HUES48 (cell line): ENCODE data around the gene WHRN.

Experiments used
- H3K27ac ChIP-seq: one replicate; pipeline ENCODE4 v1.7.0; 2013; ENCODE audit warnings: low read depth, low read length, inconsistent platforms
- H3K27me3 ChIP-seq: 2 replicates; pipeline ENCODE4 v1.6.1; 2013; ENCODE audit warnings: mild to moderate bottlenecking, low read length; ENCODE audit not compliant: control insufficient read depth, insufficient read depth
- H3K36me3 ChIP-seq: 2 replicates; pipeline ENCODE4 v1.6.1; 2013; ENCODE audit warnings: low read length; ENCODE audit not compliant: control insufficient read depth, insufficient read depth
- H3K4me1 ChIP-seq: 2 replicates; pipeline ENCODE4 v1.6.1; 2013; ENCODE audit warnings: mild to moderate bottlenecking, low read length; ENCODE audit not compliant: control insufficient read depth, insufficient read depth
- H3K4me3 ChIP-seq: 2 replicates; pipeline ENCODE4 v1.5.1; 2013; ENCODE audit warnings: mild to moderate bottlenecking, low read depth, low read length
- H3K9ac ChIP-seq: 2 replicates; pipeline ENCODE4 v1.6.1; 2013; ENCODE audit warnings: mild to moderate bottlenecking, low read depth, low read length, moderate library complexity
- H3K9me3 ChIP-seq: 2 replicates; pipeline ENCODE4 v1.6.1; 2013; ENCODE audit warnings: low read length; ENCODE audit not compliant: control insufficient read depth, insufficient read depth

WHRN gene

DNA sequence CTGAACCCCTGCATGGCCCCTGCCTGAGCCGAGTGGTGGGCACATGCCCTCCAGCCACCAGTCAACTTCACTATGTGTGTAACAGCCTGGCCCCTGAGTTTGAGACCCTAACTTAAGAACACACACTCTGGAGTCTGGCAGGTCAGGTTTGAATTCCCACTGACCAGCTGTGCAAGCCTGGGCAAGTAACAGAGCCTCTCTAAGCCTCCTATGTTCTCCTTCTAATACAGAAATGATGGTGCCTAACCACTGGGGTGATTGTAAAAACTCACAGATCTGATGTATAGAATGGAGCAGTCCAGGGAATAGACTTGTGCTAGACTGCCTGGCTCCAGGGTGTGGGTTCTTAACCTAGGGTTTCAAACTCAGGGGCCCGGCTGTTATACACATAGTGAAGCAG is 100.7 kb downstream of the WHRN start:
- H3K27me3 ChIP-seq, result no peaks in the 10 kb centered on the region
- H3K4me1 ChIP-seq, result peaks cover 10% of the 10 kb centered on the region
- no peaks in the 10 kb centered on the region for H3K36me3 ChIP-seq
- H3K9me3 ChIP-seq, result no peaks in the 10 kb centered on the region
- no peak overlapping the region for H3K27ac ChIP-seq
- H3K4me3 ChIP-seq, result no peak overlapping the region
- no peak overlapping the region for H3K9ac ChIP-seq

DNA sequence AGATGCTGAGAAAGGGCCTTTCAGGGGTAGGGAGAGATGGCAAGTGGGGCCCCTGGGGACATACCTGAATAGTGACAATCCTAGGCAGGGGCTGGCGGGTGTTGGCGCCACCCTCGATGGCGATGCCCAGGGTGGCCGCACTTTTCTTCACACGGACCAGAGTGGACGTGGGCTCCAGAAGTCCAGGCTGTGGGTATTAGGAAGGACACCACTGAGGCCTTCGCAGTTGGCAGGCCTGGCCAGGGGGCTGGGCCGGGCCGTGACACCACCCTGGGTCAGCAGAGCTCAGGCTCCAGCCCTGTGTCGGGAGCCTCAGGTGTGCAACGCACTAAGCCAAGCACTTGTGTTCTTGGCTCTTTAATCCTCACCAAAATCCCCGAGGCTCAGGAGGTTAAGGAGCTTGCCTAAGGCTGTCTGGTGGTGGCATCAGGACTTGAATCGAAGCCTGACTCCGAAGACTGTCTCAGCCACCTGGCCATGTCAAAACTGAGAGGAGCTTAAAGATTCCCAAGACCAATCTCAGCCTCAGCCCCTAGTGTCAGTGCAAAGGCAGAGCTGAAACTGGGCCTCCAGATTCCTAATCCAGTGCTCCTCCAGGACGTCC is 102.0 kb downstream of the WHRN start:
- H3K9ac ChIP-seq, result no peak overlapping the region
- no peaks in the 10 kb centered on the region for H3K9me3 ChIP-seq
- no peaks in the 10 kb centered on the region for H3K36me3 ChIP-seq
- H3K27me3 ChIP-seq, result no peaks in the 10 kb centered on the region
- no peaks in the 10 kb centered on the region; the same call in 1 of the 2 replicates for H3K4me1 ChIP-seq
- no peak overlapping the region for H3K4me3 ChIP-seq
- no peak overlapping the region for H3K27ac ChIP-seq

DNA sequence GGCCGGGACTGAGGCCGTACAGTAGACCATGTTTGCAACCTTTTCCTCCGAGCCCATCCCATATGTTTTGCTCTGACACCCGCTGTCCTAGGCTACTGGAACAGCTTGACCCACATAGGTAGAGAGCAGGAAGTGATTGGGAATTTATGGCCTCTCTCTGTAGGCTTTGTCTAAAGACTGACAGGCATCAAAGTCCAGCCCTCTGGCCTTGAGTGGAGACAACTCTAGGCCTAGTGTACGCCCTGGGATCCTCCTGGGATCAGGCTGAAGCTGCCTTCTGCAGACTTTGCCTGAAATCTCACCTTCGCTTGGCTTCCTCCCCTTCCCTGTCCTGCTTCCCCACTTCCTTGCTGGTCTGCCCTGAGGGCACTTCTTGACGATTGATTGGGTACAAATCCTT is 103.9 kb downstream of the WHRN start:
- no peak overlapping the region for H3K27ac ChIP-seq
- H3K36me3 ChIP-seq, result no peaks in the 10 kb centered on the region
- H3K9ac ChIP-seq, result no peak overlapping the region
- no peak overlapping the region for H3K4me3 ChIP-seq
- no peaks in the 10 kb centered on the region for H3K27me3 ChIP-seq
- H3K9me3 ChIP-seq, result no peaks in the 10 kb centered on the region
- H3K4me1 ChIP-seq, result peaks cover 8% of the 10 kb centered on the region

DNA sequence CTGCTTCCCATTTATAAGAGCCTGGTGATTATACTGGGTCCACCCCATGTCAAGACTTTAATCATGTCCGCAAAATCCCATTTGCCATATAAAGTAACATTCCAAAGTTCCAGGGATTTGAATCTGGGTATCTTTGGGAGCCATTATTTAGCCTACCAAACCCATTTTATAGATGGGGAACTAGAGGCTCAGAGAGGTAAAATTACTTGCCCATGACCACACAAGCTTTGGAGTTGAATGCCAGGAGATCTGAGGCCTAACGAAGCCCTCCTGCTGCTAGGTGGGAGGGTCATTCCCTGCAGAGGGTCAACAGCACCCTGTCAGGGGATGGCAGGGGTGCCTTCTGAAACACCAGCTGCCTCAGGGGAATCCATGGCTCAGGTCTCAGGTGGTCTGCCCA is 104.5 kb downstream of the WHRN start:
- H3K4me3 ChIP-seq, result no peak overlapping the region
- no peaks in the 10 kb centered on the region for H3K9me3 ChIP-seq
- no peaks in the 10 kb centered on the region for H3K27me3 ChIP-seq
- peaks cover 8% of the 10 kb centered on the region for H3K4me1 ChIP-seq
- H3K36me3 ChIP-seq, result no peaks in the 10 kb centered on the region
- H3K27ac ChIP-seq, result no peak overlapping the region
- no peak overlapping the region for H3K9ac ChIP-seq

DNA sequence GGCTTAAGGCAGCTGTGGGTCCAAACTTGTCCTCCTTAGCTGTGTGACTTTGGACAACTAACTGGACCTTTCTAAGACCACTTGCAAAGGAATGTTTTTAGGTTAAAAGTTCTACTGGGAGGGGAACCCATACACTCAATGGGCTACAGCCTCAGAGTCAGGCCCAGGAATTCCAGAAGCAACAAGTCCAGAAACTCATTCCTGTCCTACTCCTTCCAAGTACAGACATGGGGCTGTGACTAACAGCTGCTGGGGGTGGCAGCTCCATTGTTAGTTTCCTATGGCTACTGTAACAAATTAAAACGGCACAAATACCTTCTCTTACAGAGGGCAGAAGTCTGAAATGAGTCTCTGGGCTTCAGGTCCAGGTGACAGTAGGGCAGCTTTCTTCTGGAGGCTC is 105.1 kb downstream of the WHRN start:
- peaks cover 8% of the 10 kb centered on the region for H3K4me1 ChIP-seq

DNA sequence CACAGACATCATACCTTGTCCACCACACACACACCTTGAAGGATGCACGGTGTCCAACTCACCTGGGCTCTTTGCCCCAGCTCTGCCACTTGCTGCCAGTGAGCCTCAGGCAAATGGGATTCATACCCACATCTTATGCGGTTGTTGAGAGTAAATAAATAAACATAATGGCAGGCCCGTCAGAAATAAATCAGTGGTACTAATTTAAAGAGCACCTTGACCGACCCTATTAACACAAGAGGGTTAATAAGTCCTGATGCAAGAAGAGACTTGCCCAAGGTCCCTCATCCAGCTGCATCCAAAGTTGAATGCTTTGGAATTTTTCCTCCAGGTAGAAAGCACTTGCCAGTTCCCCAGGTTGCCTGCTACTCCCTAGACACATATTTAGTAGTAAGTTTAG is 105.9 kb downstream of the WHRN start:
- H3K36me3 ChIP-seq, result no peaks in the 10 kb centered on the region
- no peak overlapping the region for H3K4me3 ChIP-seq
- no peaks in the 10 kb centered on the region for H3K9me3 ChIP-seq
- no peak overlapping the region for H3K9ac ChIP-seq
- H3K4me1 ChIP-seq, result peaks cover 13% of the 10 kb centered on the region
- H3K27me3 ChIP-seq, result no peaks in the 10 kb centered on the region
- H3K27ac ChIP-seq, result no peak overlapping the region

More for the DNA sequence above, 105.1 kb downstream of the WHRN start:
- H3K4me3 ChIP-seq, result no peak overlapping the region
- H3K27me3 ChIP-seq, result no peaks in the 10 kb centered on the region
- no peaks in the 10 kb centered on the region for H3K9me3 ChIP-seq
- H3K36me3 ChIP-seq, result no peaks in the 10 kb centered on the region
- no peak overlapping the region for H3K9ac ChIP-seq
- no peak overlapping the region for H3K27ac ChIP-seq

DNA sequence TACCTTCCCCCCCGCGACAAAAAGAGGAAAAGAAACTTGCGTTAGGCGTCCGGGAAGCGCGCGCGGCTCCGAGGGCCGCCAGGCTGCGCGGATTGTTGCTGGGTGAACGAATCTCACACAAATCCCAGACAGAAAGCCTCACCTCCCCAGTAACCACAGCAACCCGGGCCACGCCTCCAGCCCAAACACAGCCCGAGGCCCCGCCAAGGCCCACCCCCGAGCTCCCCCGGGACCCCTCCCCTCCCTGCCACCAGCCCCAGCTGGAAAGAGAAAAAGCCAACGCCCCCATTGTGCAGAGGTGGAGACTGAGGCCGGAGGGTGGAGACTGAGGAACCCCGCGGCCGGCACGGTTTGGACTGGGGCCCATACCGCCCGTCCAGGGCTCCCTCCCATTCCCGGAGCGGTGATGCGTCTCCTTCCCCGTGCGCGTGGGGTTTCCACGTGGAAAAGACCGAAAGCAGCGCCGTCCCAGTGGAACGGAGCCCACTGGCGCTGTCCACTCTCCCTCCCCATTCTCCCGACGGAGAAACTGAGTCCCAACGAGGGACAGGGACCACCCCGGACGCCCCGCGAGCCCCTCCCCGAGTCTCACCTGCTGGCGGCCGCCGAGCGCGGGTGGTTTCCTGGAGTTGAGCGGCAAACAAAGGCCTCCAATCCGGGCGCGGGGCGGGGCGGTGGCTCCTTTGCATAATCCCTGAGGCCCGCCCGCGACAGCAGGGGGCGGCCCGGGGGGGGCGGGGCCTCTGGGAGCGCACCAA is 107.2 kb downstream of the WHRN start:
- peaks cover 13% of the 10 kb centered on the region for H3K4me1 ChIP-seq
- H3K9ac ChIP-seq, result peak overlapping the region; percentile 74
- peak overlapping the region; percentile 72 for H3K27ac ChIP-seq
- H3K36me3 ChIP-seq, result no peaks in the 10 kb centered on the region
- H3K27me3 ChIP-seq, result no peaks in the 10 kb centered on the region
- peak overlapping the region; percentile 90 for H3K4me3 ChIP-seq
- no peaks in the 10 kb centered on the region for H3K9me3 ChIP-seq

DNA sequence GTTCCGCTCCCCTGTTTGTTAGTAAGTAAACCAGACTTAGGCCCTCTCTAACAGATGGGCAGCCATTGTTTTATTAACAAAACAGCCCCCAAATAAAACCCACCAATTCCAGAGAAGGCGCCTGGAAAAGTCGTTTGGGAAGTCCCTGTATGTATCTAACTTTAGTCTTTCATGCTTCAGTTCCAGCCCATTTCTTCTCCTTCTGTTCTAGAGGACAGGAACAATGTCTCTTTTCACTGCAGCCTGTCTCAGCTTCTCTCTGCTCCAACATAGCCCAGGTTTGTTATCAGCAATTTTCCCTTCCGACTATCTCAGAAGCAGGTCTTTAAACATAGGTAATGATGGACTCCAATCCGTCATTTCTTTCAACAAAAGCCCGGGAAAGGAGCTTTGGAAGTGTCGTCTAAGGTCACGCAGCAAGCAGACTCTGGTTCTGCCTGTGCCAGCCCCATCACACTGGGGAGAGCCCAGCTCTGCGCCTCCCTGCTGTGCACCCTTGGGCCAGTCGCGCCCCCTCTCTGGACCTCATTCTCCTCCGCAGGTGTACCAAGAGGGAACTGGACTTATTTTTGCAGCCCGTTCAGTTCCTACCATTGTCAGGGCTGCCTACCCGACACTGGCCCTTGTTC is 107.9 kb downstream of the WHRN start:
- H3K9me3 ChIP-seq, result no peaks in the 10 kb centered on the region
- H3K9ac ChIP-seq, result peak overlapping the region; percentile 37; the same call in 1 of the 2 replicates
- no peaks in the 10 kb centered on the region for H3K27me3 ChIP-seq
- H3K36me3 ChIP-seq, result no peaks in the 10 kb centered on the region
- H3K4me3 ChIP-seq, result peak overlapping the region; percentile 90
- peak overlapping the region; percentile 72 for H3K27ac ChIP-seq
- H3K4me1 ChIP-seq, result peaks cover 13% of the 10 kb centered on the region

DNA sequence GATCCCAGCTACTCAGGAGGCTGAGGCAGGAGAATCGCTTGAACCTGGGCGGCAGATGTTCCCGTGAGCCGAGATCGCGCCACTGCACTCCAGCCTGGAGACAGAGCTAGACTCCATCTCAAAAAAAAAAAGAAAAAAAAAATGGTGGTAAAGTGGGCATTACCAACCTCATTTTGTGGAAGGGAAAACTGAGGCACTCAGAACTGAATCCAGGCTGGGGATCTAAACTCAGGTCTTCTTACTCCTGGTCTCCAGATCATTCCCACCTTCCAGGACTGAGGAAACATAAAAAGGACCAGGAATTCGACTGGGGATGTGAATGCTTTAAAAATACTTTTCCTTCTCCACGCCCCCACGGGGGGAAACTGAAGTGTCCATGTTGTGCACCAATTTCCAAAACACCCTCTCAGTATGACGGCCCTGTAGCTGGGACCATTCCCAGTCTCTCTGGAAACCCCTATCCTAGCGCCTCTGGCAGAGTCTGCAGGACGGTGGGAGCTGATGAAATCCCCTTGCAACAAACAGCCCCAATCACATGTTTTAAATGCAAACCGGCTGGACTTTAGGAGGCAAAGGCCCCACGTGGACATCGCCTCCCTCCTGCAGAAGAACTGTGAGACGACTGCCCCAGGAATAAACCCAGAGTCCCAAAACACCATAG is 108.6 kb downstream of the WHRN start:
- Histone ChIP-seq H3K9ac (no peak overlapping the region), H3K36me3 (no peaks in the 10 kb centered on the region), H3K27me3 (no peaks in the 10 kb centered on the region), H3K9me3 (no peaks in the 10 kb centered on the region), H3K4me1 (peaks cover 13% of the 10 kb centered on the region), H3K4me3 (peak overlapping the region; percentile 90; the same call in 1 of the 2 replicates), H3K27ac (peak overlapping the region; percentile 42)

DNA sequence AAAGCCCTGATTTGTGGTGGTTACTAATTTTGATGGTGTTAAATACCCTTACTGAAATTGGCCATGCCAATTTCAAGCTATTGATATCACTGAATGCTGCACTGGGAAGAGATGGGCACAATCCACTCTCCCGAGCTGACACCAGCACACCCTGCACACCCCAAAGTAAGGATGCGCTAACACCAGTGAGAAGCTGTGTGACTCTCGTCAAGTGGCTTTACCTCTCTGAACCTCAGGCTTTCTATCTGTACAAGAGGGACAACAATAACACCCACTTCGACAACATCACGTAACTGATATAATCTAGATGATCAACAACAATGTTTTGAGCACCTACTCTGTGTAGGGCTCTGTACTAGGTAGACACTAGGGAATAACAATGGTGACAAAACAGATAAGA is 109.5 kb downstream of the WHRN start:
- Histone ChIP-seq H3K9me3 (no peaks in the 10 kb centered on the region), H3K27me3 (no peaks in the 10 kb centered on the region), H3K9ac (no peak overlapping the region), H3K4me1 (peaks cover 13% of the 10 kb centered on the region), H3K4me3 (no peak overlapping the region), H3K36me3 (no peaks in the 10 kb centered on the region), H3K27ac (no peak overlapping the region)

DNA sequence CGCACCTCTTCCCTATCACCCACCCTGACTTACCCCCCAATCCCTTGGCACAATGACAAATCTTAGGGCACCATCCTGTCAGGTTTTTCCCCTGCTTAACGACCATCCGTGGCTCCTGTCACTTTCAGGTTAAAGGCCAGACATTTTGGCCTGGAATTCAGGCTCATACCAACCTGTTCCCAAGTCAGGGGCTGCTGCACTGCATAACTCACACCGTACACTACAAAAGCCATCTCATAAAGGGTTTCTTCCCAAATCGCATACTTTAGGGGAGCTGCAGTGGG is 110.0 kb downstream of the WHRN start:
- Histone ChIP-seq H3K27me3 (no peaks in the 10 kb centered on the region), H3K4me3 (no peak overlapping the region), H3K9me3 (no peaks in the 10 kb centered on the region), H3K4me1 (peaks cover 13% of the 10 kb centered on the region), H3K27ac (no peak overlapping the region), H3K36me3 (no peaks in the 10 kb centered on the region), H3K9ac (no peak overlapping the region)
